ENCODE results near the gene FGF6.

Gene FGF6

DNA sequence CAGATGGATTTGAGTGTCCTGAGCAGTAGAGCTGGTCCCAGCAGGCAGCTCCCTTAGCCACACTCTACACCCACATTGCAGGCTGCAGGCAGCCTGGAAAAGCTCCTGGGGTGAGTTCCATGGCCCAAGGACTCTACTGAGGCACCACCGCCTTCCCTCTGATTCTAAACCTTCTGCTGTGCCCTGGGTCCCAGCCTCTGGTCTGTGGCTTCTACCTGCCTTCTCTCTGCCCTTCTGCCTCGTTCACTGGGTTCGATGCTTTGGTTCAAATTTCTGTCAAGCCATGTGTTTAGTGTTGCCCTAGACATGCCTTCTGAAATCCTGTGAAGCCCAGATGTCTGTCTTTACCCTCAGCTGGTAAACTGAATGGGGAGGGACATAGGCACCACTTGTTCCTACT, 1.5 kb upstream of the FGF6 start:
- no peak for DNase-seq (ENCODE audit: low read depth in 2 of 2)

DNA sequence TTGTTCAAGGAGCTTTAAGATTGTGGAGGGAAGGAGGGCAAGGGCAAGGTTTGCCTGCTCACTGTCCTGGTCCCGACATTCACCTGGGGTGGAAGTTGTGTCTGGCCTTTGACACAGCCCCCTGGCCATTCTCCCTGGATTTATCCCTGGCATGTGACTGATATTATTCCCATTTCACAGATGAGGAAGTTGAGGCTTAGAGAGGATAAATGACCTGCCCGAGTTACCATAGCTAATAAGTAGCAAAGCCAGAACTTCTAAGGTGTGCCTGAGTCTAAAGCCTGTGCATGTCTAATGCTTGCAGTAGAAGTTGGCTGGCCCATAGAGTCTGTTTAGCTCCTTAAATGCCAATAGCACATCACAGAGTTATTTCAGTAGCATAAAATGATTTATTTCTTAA, 720 bp upstream of the FGF6 start:
- no peak for DNase-seq (ENCODE audit: low read depth in 2 of 2)

GRCh38 chr12:4444031-4444430, 1.6 kb downstream of the FGF6 start:
- DNase-seq (ENCODE audit: low read depth in 2 of 2), result no peak

GRCh38 chr12:4443616-4444015, 2.0 kb downstream of the FGF6 start:
- no peak for DNase-seq (ENCODE audit: low read depth in 2 of 2)

DNA sequence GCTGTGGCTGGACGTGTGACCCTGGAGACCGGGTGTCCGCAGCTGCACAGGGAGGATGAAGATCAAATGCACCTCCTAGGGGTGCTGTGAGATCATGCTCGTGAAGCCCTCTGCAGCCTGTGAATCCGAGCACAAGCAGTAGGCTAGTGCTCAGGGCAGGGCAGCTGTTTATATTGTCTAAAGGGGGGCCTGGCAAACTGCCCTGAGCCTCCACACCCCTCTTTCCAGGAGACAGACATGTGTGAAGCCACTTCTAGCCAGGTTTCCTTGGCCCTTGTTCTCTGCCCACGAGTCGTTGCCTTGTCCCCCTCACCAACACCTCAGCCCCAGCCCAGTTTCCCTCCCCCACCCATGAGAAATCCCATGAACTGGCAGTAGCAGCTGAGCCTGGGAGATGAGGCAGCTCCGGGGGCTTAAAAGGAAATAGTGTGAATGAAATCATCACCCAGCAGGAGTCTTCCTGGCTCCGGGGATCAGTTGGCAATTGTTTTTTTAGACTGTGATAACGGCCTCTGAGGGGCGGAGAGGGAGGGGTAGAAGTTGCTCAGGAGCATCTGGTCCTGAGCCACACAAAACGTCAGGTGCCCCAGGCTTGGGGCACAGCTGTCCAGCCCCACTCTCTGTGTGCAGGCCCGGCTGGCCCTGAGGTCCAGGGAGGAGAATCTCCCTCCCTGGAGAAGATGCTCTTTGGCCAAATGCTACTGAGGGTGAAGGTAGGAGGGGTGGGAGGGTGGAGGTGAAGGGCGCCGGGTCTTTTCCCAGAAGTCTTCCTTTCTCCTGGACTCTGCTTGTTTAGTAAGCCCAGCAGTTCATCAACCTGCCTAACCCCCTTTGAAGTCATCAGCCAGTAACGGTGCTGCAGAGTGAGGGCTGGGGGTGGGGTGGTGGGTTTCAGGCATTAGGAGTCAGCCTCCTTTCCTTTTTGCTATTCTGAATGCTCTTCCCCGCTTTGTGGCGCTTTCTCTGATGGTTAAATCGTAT, 4.0 kb downstream of the FGF6 start:
- DNase-seq (ENCODE audit: low read depth in 2 of 2), result no peak

- no peak for DNase-seq (ENCODE audit: low read depth in 2 of 2)
These were observed 5.3 kb downstream of the FGF6 start for GRCh38 chr12:4440187-4440941.

GRCh38 chr12:4439736-4440135, 5.9 kb downstream of the FGF6 start:
- no peak for DNase-seq (ENCODE audit: low read depth in 2 of 2)

DNA sequence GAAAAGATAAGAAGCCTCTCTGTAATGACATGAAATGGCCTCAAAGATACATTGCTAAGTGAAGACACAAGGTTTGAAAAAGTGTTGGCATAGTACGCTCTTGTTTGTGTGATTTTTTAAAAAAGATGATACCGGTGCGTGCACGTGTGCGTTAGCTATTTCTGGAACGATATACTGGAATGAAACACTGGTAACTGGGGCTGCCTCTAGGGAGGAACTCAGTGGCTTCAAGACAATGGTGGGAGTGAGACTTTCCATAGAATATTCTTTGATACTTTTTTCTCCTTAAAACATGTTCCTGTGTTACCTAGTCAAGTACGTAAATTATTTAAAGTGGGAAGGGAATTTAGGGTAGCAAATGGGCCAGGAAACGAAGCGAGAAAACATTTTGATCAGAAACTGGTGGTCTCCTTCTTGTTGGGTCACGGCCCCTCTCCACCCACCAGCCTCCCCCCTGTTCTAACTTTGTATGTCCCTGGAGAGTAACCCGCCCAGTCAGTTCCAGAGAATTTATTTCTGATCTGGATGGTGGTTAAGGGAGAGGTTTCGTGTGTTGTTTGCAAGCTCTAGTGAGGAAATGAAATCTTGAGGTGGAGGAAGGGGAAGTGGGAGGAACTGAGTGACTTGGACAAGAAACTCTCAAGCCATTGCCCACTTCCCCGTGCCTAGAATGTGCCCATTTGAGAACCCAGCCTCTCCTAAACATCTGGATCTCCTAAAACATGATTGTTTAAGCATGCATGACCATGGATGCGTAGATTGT, 6.6 kb downstream of the FGF6 start:
- no peak for DNase-seq (ENCODE audit: low read depth in 2 of 2)

DNA sequence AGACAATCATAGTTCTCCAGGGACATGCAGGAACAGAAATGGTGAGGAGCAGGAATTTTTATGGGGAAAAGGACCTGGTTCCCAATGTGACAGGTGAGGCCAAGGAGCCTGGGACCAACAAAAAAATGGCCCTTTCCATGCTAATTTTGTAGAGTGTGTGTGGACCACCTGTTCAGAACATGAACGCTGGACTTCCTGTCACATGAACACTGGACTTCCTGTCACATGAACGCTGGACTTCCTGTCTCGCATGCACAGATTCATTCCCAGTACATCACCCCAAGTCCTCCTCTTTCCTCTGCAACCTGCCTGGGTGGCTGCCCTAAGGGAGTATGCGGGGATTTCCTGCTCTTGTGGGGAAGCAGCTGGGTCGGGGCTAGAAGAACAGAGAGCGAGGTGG, 10.1 kb downstream of the FGF6 start:
- no peak for DNase-seq (ENCODE audit: low read depth in 2 of 2)

DNA sequence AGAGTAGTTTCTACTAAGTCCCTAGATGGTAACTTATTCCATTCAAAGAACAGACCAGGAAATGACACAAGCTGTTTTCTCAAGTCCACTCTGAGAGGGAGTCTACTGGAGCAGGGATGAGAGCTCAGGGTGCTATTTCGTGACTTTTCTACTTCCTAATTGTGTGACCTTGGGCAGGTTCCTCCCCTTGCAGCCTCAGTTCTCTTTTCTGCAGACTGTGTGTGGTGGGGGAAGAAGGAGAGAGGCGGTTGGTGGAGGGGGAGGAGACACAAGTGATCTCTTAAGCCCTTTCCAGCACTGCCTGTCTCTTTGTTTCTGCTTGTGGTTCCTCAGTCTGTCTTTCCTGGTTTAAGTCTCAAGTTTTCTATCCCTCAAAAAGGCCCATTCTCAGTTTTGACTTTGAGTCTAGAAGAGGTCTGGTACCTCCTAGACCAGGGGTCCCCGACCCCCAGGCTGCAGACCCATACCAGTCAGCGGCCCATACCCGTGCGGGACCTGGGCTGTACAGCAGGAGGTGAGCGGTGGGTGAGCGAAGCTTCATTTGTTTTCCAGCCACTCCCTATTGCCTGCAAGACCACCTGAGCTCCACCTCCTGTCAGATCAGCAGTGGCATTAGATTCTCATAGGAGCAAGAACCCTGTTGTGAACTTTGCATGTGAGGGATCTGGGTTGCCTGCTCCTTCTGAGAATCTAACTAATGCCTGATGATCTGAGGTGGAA, 10.7 kb downstream of the FGF6 start:
- DNase-seq (ENCODE audit: low read depth in 2 of 2), result no peak

- DNase-seq (ENCODE audit: low read depth in 2 of 2), result no peak
These were observed 11.3 kb downstream of the FGF6 start for GRCh38 chr12:4434301-4434700.

- no peak for DNase-seq (ENCODE audit: low read depth in 2 of 2)
These were observed 11.9 kb downstream of the FGF6 start for GRCh38 chr12:4433745-4434058.

GRCh38 chr12:4432878-4433744, 12.5 kb downstream of the FGF6 start:
- DNase-seq (ENCODE audit: low read depth in 2 of 2), result no peak

DNA sequence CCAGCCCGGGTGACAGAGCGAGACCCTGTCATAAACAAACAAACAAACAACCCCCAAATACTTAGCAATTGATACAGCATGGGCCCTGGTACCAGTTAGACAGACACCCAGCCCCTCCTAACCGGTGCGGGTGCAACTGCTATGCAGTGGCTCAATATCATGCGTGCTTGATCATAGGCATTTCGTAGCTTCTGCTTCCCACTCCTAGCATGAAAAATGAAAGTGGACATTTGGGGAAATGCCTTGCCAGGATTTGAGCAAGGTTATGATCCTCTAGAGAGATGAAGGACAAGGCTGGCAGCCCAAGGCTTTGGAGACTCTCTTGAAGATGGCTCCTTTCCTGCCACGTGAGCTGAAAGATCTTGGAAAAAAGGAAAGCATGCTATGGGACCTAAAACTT, 13.7 kb downstream of the FGF6 start:
- DNase-seq (ENCODE audit: low read depth in 2 of 2), result no peak

DNA sequence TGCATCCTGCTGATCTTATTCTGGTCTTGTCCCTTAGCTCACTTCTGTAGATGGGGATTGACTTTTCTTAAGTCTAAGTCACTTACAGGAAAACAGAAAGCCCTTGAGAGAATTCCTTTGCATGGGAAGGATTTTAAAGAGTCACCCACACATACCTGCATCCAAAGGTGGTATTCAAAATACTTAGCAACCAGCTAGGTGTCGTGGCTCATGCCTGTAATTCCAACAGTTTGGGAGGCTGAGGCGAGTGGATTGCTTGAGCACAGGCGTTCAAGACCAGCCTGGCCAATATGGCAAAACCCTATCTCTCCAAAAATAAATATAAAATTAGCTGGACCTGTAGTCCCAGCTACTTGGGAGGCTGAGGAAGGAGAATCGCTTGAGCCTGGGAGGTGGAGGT, 14.2 kb downstream of the FGF6 start:
- no peak for DNase-seq (ENCODE audit: low read depth in 2 of 2)

DNA sequence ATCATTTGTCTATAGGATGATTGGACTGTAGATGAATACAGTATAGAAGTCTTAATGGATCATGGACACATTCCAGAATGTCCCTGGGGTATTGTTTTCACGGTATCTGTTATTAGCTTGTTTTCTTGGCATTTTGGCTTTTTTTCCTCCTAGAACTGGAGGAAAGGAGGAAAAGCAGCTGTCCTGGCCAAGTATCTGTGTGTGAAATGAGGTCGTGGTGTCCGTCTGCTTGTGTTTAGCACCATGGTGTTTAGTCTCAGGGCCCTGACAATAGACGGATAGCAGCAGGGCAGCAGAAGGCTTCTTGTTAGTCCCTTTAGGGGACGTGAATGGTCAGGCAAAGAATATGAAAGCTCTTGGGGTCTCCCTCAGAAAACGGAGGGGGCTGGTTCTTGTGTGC, 21.2 kb downstream of the FGF6 start:
- DNase-seq (ENCODE audit: low read depth in 2 of 2), result no peak

GRCh38 chr12:4423528-4424195, 22.0 kb downstream of the FGF6 start:
- DNase-seq (ENCODE audit: low read depth in 2 of 2), result no peak

- DNase-seq (ENCODE audit: low read depth in 2 of 2), result no peak
These were observed 22.6 kb downstream of the FGF6 start for GRCh38 chr12:4422985-4423384.

DNA sequence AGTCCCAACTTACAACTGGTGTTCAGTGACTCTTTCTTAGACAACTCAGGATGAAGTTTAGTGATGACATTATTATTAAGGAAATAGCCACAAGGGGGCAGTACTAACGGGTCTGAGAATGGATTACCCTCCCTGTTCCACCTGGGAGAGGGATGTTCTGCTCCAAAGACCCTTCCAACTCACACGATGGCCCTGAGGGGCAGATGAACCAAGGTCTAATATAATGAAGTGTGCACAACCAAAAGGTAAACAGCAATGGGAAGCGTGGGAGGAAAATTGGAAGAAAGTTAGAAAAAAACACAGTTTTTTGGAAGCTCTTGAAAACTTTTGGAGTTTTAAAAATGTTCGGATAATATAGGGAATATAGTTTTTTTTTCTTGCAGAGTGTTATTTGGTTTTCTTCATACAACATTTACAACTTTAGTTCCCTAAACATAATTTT, 24.0 kb downstream of the FGF6 start:
- peak in 1 of 2 donors; percentile 3 for DNase-seq (ENCODE audit: low read depth in 2 of 2)

DNA sequence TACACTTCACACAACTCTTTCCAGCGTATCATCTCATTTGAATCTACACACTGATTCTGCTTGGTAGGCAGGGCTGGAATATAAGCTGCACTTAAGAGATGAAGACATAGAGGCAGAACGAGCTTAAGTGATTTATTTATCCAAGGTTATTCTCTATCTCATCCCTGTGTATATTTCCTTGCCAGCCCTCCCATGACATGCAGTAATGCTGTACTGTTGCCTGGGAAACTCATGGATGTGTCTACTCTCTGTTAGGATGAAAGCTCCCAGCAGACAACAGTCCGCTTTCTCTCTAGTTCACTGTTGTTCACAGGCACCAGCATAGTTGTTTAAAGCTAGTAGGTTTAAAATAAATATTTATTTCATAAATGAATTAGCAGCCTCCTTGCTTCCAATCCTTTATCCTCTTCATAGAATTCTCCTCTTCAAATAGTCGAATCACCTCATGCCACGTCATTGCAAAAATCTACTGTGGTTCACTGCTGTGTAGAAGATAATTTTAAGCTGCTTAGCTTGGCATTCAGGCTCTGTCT, 25.4 kb downstream of the FGF6 start:
- no peak for DNase-seq (ENCODE audit: low read depth in 2 of 2)

All from stimulated activated CD4-positive, alpha-beta T cell treated with anti-CD3 and anti-CD28 coated beads, Interleukin-15, amount 100 ng/mL, for 48 hours (primary cell).